Keratinocyte (primary cell): ENCODE results near the gene FOXRED2. TPM values are rescaled to one million over a fixed set of nuclear protein-coding genes. Genes with fewer than 3 reads are reported as not detected.

ENCODE experiments used
- DNase-seq: peaks from one replicate; pipeline ENCODE4 v3.0.0-alpha.2; 2011; ENCODE audit warnings: low read depth, missing footprints, low spot score
- FAIRE-seq: peaks from 2 replicates; lab custom pipeline; 2011; peaks lifted over from hg19 to GRCh38; lab: Jason Lieb, UNC
- H2AFZ ChIP-seq: 2 replicates; pipeline ENCODE4 v1.6.0; 2012; ENCODE audit warnings: low read length, control low read depth, inconsistent platforms; ENCODE audit not compliant: control insufficient read depth
- H3K27ac ChIP-seq: 2 replicates; pipeline ENCODE4 v1.5.1; 2011; ENCODE audit warnings: low read length; ENCODE audit not compliant: control insufficient read depth, insufficient read depth
- H3K27me3 ChIP-seq: 3 replicates; pipeline ENCODE4 v1.6.0; 2011; ENCODE audit warnings: low read length; ENCODE audit not compliant: control insufficient read depth, insufficient read depth; ENCODE audit errors: extremely low read depth
- H3K36me3 ChIP-seq, 2 experiments: 2 replicates in 1 of 2; 3 replicates in 1 of 2; pipeline ENCODE4 v1.5.1; 2011; ENCODE audit warnings: low read length in 2 of 2, mild to moderate bottlenecking in 1 of 2; ENCODE audit not compliant: control insufficient read depth in 2 of 2, insufficient read depth in 2 of 2; ENCODE audit errors: extremely low read depth in 1 of 2
- H3K4me1 ChIP-seq: 3 replicates; pipeline ENCODE4 v1.5.1; 2011; ENCODE audit warnings: low read length; ENCODE audit not compliant: control insufficient read depth, insufficient read depth; ENCODE audit errors: extremely low read depth
- H3K4me2 ChIP-seq: 3 replicates; pipeline ENCODE4 v1.6.0; 2011; ENCODE audit warnings: low read depth, low read length; ENCODE audit not compliant: control insufficient read depth, insufficient read depth; ENCODE audit errors: extremely low read depth
- H3K4me3 ChIP-seq, 3 experiments: fragments of 200-600 bp in 1 of 3; sonication (generic) in 1 of 3; 2 replicates in 2 of 3; 3 replicates in 1 of 3; pipeline ENCODE4 v1.5.1; 2011 to 2016; ENCODE audit warnings: low read length in 3 of 3, mild to moderate bottlenecking in 3 of 3, control low read depth in 2 of 3, inconsistent platforms in 1 of 3, low read depth in 1 of 3, mixed read lengths in 1 of 3, mixed run types in 1 of 3, moderate library complexity in 1 of 3; ENCODE audit not compliant: control insufficient read depth in 2 of 3, insufficient read depth in 2 of 3; ENCODE audit errors: extremely low read depth in 1 of 3
- H3K79me2 ChIP-seq: 2 replicates; pipeline ENCODE4 v1.6.0; 2012; ENCODE audit warnings: low read length; ENCODE audit not compliant: control insufficient read depth, insufficient read depth
- H3K9ac ChIP-seq: 3 replicates; pipeline ENCODE4 v1.6.0; 2011; ENCODE audit warnings: low read length; ENCODE audit not compliant: control insufficient read depth, insufficient read depth; ENCODE audit errors: extremely low read depth
- H3K9me1 ChIP-seq: 3 replicates; pipeline ENCODE4 v1.6.0; 2011; ENCODE audit warnings: low read length; ENCODE audit not compliant: control insufficient read depth, insufficient read depth; ENCODE audit errors: extremely low read depth
- H3K9me3 ChIP-seq: 2 replicates; pipeline ENCODE4 v1.5.1; 2012; ENCODE audit warnings: low read depth, low read length; ENCODE audit not compliant: control insufficient read depth
- H4K20me1 ChIP-seq: 3 replicates; pipeline ENCODE4 v1.6.0; 2011; ENCODE audit warnings: low read length; ENCODE audit not compliant: control insufficient read depth, insufficient read depth; ENCODE audit errors: extremely low read depth
- CTCF ChIP-seq, 3 experiments: IDR thresholded peaks in 1 of 3; conservative IDR thresholded peaks in 1 of 3; optimal IDR thresholded peaks in 1 of 3; 2 replicates in 2 of 3; 3 replicates in 1 of 3; pipeline versions ENCODE3 to v1.5.1; 2011; ENCODE audit warnings: low read length in 3 of 3, mild to moderate bottlenecking in 3 of 3, moderate library complexity in 2 of 3, control low read depth in 1 of 3, inconsistent platforms in 1 of 3; ENCODE audit not compliant: insufficient read depth in 2 of 3; ENCODE audit errors: extremely low read depth in 1 of 3
- EZH2 ChIP-seq: IDR thresholded peaks from one replicate; pipeline ENCODE4 v1.6.1; 2012; ENCODE audit warnings: inconsistent platforms, mild to moderate bottlenecking, low read length, moderate library complexity
- dilution Hi-C: fragments of 300-500 bp; cut with MboI; formaldehyde crosslinking; loops from one replicate; pipeline ENCODE4 v1.7.0; 2020; ENCODE audit warnings: low sequenced_read_pairs; ENCODE audit not compliant: extremely low pct_ligation_motif_present
- polyA plus RNA-seq, 5 experiments: library from polyadenylated mRNA; depleted of rRNA in 3 of 5; stranded (reverse) in 3 of 5; stranded (forward) in 1 of 5; unstranded in 1 of 5; fragments of >200 nt; gene quantifications; 1 replicate in 1 of 5; 2 replicates in 3 of 5; 3 replicates in 1 of 5; pipeline versions ENCODE4 v1.2.1 to v1.2.3, GENCODE V29; 2011 to 2012; ENCODE audit warnings: missing spikeins in 2 of 5, low read depth in 1 of 5, low replicate concordance in 1 of 5

Gene FOXRED2
- polyA plus RNA-seq, 1 donor (not counting 4 experiments of a cell fraction or from before 2014, with no cell fraction given) = 0.71 TPM

GRCh38 chr22:36510384-36510783, 3.5 kb upstream of the FOXRED2 start:
- dilution Hi-C loops = no loop called here
- no peak overlapping the region for H3K4me3 ChIP-seq
- H3K27ac ChIP-seq = no peak overlapping the region
- no peaks in the 10 kb centered on the region for H3K27me3 ChIP-seq
- no peak overlapping the region for H2AFZ ChIP-seq
- no peaks in the 10 kb centered on the region for H3K79me2 ChIP-seq
- no peak overlapping the region for H3K9ac ChIP-seq
- peaks cover 3% of the 10 kb centered on the region for H4K20me1 ChIP-seq
- DNase-seq (no peak), FAIRE-seq (no peak)
- peaks cover 31 to 42% of the 10 kb centered on the region in 2 experiments for H3K36me3 ChIP-seq
- no peaks in the 10 kb centered on the region for H3K9me3 ChIP-seq
- peaks cover 3% of the 10 kb centered on the region for H3K9me1 ChIP-seq
- no peak overlapping the region for H3K4me2 ChIP-seq
- H3K4me1 ChIP-seq = no peaks in the 10 kb centered on the region
- TF ChIP-seq CTCF (optimal IDR thresholded peaks at IDR 0.05 in 1 of 3, IDR thresholded peaks at IDR 0.05 in 1 of 3, conservative IDR thresholded peaks at IDR 0.05 in 1 of 3; ENCODE audit: extremely low read depth in 1 of 3, insufficient read depth in 2 of 3, low read length in 3 of 3) (no peak), EZH2 (no peak)

GRCh38 chr22:36507518-36508010, 724 bp upstream of the FOXRED2 start:
- Histone ChIP-seq H3K4me2 (peak overlapping the region; percentile 72), H2AFZ (no peak overlapping the region), H3K4me3 (peak overlapping the region in 1 of 3 experiments; percentile 60), H4K20me1 (peaks cover 3% of the 10 kb centered on the region), H3K9me3 (no peaks in the 10 kb centered on the region), H3K27ac (no peak overlapping the region), H3K9me1 (no peaks in the 10 kb centered on the region), H3K27me3 (no peaks in the 10 kb centered on the region), H3K36me3 (peaks cover 10 to 20% of the 10 kb centered on the region in 2 experiments), H3K9ac (peak overlapping the region; percentile 43), H3K4me1 (no peaks in the 10 kb centered on the region), H3K79me2 (no peaks in the 10 kb centered on the region)
- dilution Hi-C loops = no loop called here
- DNase-seq = no peak
- no peak for TF ChIP-seq CTCF (optimal IDR thresholded peaks at IDR 0.05 in 1 of 3, IDR thresholded peaks at IDR 0.05 in 1 of 3, conservative IDR thresholded peaks at IDR 0.05 in 1 of 3; ENCODE audit: extremely low read depth in 1 of 3, insufficient read depth in 2 of 3, low read length in 3 of 3)
- TF ChIP-seq EZH2 = no peak
- no peak for FAIRE-seq
